Prostate gland (tissue), 2 donors: ENCODE data around the gene SHC3. TPM values are rescaled to one million over a fixed set of nuclear protein-coding genes. Genes with fewer than 3 reads are reported as not detected.

Experiments
- DNase-seq: peaks from one replicate; pipeline ENCODE4 v3.0.0-alpha.2; 2019; ENCODE audit warnings: low spot score
- H3K27ac ChIP-seq, 2 donors: fragments of 200-600 bp; sonication (generic); 2 replicates each; pipeline ENCODE4 v1.5.1; 2017 to 2019
- H3K27me3 ChIP-seq: fragments of 200-600 bp; sonication (generic); replicated peaks from 2 replicates; pipeline ENCODE4 v1.5.1; 2019; ENCODE audit not compliant: insufficient read depth
- H3K36me3 ChIP-seq, 2 donors: fragments of 200-600 bp; sonication (generic); 1 replicate in 1 of 2; 2 replicates in 1 of 2; pipeline versions ENCODE4 v1.5.1 to v1.8.1; 2017 to 2019
- H3K4me1 ChIP-seq: fragments of 200-600 bp; sonication (generic); replicated peaks from 2 replicates; pipeline ENCODE4 v1.5.1; 2019
- H3K4me3 ChIP-seq, 2 donors: fragments of 200-600 bp; sonication (generic); 2 replicates each; pipeline ENCODE4 v1.5.1; 2017 to 2019
- H3K9me3 ChIP-seq: fragments of 200-600 bp; sonication (generic); 2 replicates; pipeline ENCODE4 v1.5.1; 2017
- POLR2A ChIP-seq: fragments of 450-650 bp; IDR thresholded peaks from one replicate; pipeline ENCODE4 v1.6.1; 2016; ENCODE audit warnings: antibody characterized with exemption, mild to moderate bottlenecking
- POLR2AphosphoS5 ChIP-seq: sonication (generic); formaldehyde crosslinking; IDR thresholded peaks from one replicate; pipeline ENCODE4 v1.6.1; 2017; ENCODE audit warnings: antibody characterized with exemption
- WGBS: methylation state at CpG from one replicate; pipeline ENCODE4 v1.1.5; 2018; 5-methylcytosine and 5-hydroxymethylcytosine counted together
- intact Hi-C: fragments of 100-400 bp; cut with DNase I; formaldehyde crosslinking; loops from one replicate; pipeline ENCODE4 v1.14.2; 2022
- total RNA-seq, 2 donors: library from RNA; depleted of rRNA; stranded (reverse); fragments of >200 nt; gene quantifications; one replicate each; pipeline ENCODE4 v1.1.0, GENCODE V29; 2016
- TF ChIP-seq, protein P1 (sequence below), 4 experiments: fragments of 200-600 bp in 2 of 4; fragments of 450-650 bp in 2 of 4; sonication (generic) in 2 of 4; IDR thresholded peaks; 1 replicate in 3 of 4; 2 replicates in 1 of 4; pipeline ENCODE4 v1.5.1; 2016 to 2019; ENCODE audit warnings: antibody characterized with exemption in 4 of 4, mild to moderate bottlenecking in 2 of 4, moderate library complexity in 2 of 4

Gene SHC3
- total RNA-seq, 2 donors from 2014 or later = 0.34 to 0.59 TPM

DNA sequence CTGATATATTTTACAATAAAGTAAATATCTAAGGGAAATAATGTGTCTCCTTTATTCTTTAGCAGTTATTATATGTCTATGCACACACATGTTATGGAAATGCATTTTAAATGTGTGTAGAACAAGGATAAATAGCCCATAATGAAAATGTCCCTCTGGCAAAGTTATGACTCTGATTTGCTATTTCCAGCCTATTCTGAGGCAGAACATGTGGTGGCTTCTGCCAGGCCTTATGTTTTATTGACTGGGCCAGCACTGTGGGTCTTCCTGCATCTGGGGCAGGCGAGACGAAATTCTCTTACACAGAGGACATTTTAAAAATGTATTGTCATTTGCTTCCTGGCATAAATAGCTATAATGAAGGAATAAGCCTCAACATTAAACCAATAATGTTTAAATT, 134.5 kb downstream of the SHC3 start:
- Histone ChIP-seq H3K27me3 (no peaks in the 10 kb centered on the region), H3K36me3 (no peaks in the 10 kb centered on the region), H3K4me1 (no peaks in the 10 kb centered on the region), H3K9me3 (no peaks in the 10 kb centered on the region), H3K4me3 (no peak overlapping the region), H3K27ac (no peak overlapping the region)
- WGBS = 91% methylated on average over 2 of the region's 2 CpGs
- TF ChIP-seq POLR2AphosphoS5 (no peak), POLR2A (no peak)
- TF ChIP-seq, protein P1, sequence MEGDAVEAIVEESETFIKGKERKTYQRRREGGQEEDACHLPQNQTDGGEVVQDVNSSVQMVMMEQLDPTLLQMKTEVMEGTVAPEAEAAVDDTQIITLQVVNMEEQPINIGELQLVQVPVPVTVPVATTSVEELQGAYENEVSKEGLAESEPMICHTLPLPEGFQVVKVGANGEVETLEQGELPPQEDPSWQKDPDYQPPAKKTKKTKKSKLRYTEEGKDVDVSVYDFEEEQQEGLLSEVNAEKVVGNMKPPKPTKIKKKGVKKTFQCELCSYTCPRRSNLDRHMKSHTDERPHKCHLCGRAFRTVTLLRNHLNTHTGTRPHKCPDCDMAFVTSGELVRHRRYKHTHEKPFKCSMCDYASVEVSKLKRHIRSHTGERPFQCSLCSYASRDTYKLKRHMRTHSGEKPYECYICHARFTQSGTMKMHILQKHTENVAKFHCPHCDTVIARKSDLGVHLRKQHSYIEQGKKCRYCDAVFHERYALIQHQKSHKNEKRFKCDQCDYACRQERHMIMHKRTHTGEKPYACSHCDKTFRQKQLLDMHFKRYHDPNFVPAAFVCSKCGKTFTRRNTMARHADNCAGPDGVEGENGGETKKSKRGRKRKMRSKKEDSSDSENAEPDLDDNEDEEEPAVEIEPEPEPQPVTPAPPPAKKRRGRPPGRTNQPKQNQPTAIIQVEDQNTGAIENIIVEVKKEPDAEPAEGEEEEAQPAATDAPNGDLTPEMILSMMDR (IDR thresholded peaks at IDR 0.05) = no peak
- intact Hi-C loops = no loop called here
- no peak for DNase-seq

GRCh38 chr9:89042984-89043383, 135.6 kb downstream of the SHC3 start:
- TF ChIP-seq POLR2A = no peak
- TF ChIP-seq, protein P1 (IDR thresholded peaks at IDR 0.05) = no peak
- no peak for TF ChIP-seq POLR2AphosphoS5
- no peak overlapping the region for H3K4me3 ChIP-seq
- no peaks in the 10 kb centered on the region for H3K36me3 ChIP-seq
- no peak for DNase-seq
- H3K9me3 ChIP-seq = no peaks in the 10 kb centered on the region
- intact Hi-C loops = no loop called here
- H3K4me1 ChIP-seq = no peaks in the 10 kb centered on the region
- no peaks in the 10 kb centered on the region for H3K27me3 ChIP-seq
- 71% methylated on average over 9 of the region's 9 CpGs for WGBS
- no peak overlapping the region for H3K27ac ChIP-seq

- intact Hi-C loops = no loop called here
- Histone ChIP-seq H3K27me3 (no peaks in the 10 kb centered on the region), H3K4me1 (no peaks in the 10 kb centered on the region), H3K27ac (no peak overlapping the region), H3K36me3 (no peaks in the 10 kb centered on the region), H3K4me3 (no peak overlapping the region), H3K9me3 (no peaks in the 10 kb centered on the region)
- no peak for DNase-seq
- TF ChIP-seq POLR2A (no peak), POLR2AphosphoS5 (no peak)
- TF ChIP-seq, protein P1 (IDR thresholded peaks at IDR 0.05) = no peak
- WGBS = 99% methylated on average over 2 of the region's 2 CpGs
Measured at GRCh38 chr9:89039664-89040063, 139.0 kb downstream of the SHC3 start.

DNA sequence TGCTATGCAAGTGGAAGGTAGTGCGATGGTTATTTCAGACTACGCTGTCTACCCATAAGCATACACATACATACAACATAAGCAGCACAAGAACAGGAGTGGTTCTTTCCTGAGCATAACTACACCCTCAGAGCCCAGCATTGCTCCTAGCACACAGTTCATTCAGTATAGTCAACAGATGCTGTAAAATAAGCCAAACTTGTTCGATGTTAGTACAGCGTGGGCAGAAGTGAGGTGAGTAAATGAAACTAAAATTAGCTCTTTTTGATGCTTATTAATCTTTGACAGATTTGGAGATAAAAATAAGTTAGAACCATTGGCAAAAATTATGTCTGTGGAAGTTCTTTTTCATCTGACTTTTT, 139.5 kb downstream of the SHC3 start:
- TF ChIP-seq POLR2A (no peak), POLR2AphosphoS5 (no peak)
- TF ChIP-seq, protein P1 (IDR thresholded peaks at IDR 0.05) = no peak
- Histone ChIP-seq H3K36me3 (no peaks in the 10 kb centered on the region), H3K9me3 (no peaks in the 10 kb centered on the region), H3K27ac (no peak overlapping the region), H3K4me1 (no peaks in the 10 kb centered on the region), H3K27me3 (no peaks in the 10 kb centered on the region), H3K4me3 (no peak overlapping the region)
- DNase-seq = no peak
- intact Hi-C loops = no loop called here
- WGBS = 92% methylated on average over 4 of the region's 4 CpGs

GRCh38 chr9:89038382-89039103, 140.1 kb downstream of the SHC3 start:
- TF ChIP-seq, protein P1 (IDR thresholded peaks at IDR 0.05) = no peak
- TF ChIP-seq POLR2A (no peak), POLR2AphosphoS5 (peak; percentile 17)
- Histone ChIP-seq H3K27me3 (no peaks in the 10 kb centered on the region), H3K36me3 (no peaks in the 10 kb centered on the region), H3K27ac (no peak overlapping the region), H3K4me3 (no peak overlapping the region), H3K4me1 (no peaks in the 10 kb centered on the region), H3K9me3 (no peaks in the 10 kb centered on the region)
- intact Hi-C loops = no loop called here
- 45% methylated on average over 5 of the region's 5 CpGs for WGBS
- DNase-seq = no peak
